GM12892 (cell line): ENCODE data around the gene ITK.

Experiments used
- POLR2A ChIP-seq: IDR thresholded peaks from 2 replicates; pipeline ENCODE4 v1.6.1; 2011; ENCODE audit warnings: low read depth, low read length, control low read depth
- POLR2AphosphoS5 ChIP-seq: IDR thresholded peaks from 2 replicates; pipeline ENCODE4 v1.6.1; 2011; ENCODE audit warnings: low read depth, low read length, control low read depth
- TAF1 ChIP-seq: IDR thresholded peaks from 2 replicates; pipeline ENCODE4 v1.6.1; 2011; ENCODE audit warnings: low read depth, mild to moderate bottlenecking, control low read depth, low read length, borderline replicate concordance

DNA sequence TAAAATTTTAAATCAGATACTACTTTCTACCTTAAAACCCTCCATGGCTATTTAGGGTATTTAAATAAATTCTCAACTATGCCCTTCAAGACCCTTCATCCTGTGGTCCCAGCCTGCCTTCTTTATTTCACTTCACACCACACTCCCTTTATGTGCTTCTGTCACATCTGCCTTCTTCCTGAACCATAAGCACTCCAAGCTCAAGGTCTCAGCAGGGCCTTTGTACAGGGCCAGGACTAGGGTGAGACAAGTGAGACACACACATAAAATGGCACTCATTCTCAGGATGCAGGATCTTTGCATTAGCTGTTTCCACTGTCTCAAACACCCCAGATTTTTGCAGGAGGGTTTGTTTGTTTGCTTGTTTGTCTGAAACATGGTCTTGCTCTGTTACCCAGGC lies 7.6 kb downstream of the ITK start:
- TF ChIP-seq POLR2A (no peak), POLR2AphosphoS5 (no peak), TAF1 (no peak)
